SK-N-SH treated with all-trans-retinoic acid at 6 μM for 48 hours (cell line): ENCODE results near the gene RAVER2.

ENCODE experiments used
- ATAC-seq: fragments of 200-7000 bp; cut with Tn5 transposase; 3 replicates; pipeline ENCODE4 v1.9.1; 2020; ENCODE audit warnings: mild to moderate bottlenecking, moderate library complexity
- BACH2 ChIP-seq: fragments of 250-450 bp; sonication (Bioruptor Pico); IDR thresholded peaks from 2 replicates; pipeline ENCODE4 v1.9.0; 2021; ENCODE audit warnings: mild to moderate bottlenecking, borderline replicate concordance
- CREB5 ChIP-seq: fragments of 250-450 bp; sonication (Bioruptor Pico); IDR thresholded peaks from 2 replicates; pipeline ENCODE4 v1.5.1; 2020; ENCODE audit warnings: low read depth, mild to moderate bottlenecking, moderate library complexity
- CSDC2 ChIP-seq: fragments of 250-450 bp; sonication (Bioruptor Pico); IDR thresholded peaks from 2 replicates; pipeline ENCODE4 v1.5.0; 2020; ENCODE audit warnings: mild to moderate bottlenecking, moderate library complexity
- CSRNP3 ChIP-seq: fragments of 250-450 bp; sonication (Bioruptor Pico); IDR thresholded peaks from 2 replicates; pipeline ENCODE4 v1.5.1; 2021; ENCODE audit warnings: mild to moderate bottlenecking, moderate library complexity
- ESRRG ChIP-seq: fragments of 250-450 bp; sonication (Bioruptor Pico); IDR thresholded peaks from 2 replicates; pipeline ENCODE4 v1.6.1; 2021; ENCODE audit warnings: mild to moderate bottlenecking
- GLIS3 ChIP-seq: fragments of 250-450 bp; sonication (Bioruptor Pico); IDR thresholded peaks from 2 replicates; pipeline ENCODE4 v1.5.0; 2020; ENCODE audit warnings: mild to moderate bottlenecking, moderate library complexity
- ISL1 ChIP-seq: fragments of 250-450 bp; sonication (Bioruptor Pico); IDR thresholded peaks from 2 replicates; pipeline ENCODE4 v2.1.2; 2022; ENCODE audit warnings: mild to moderate bottlenecking, moderate library complexity
- OSR1 ChIP-seq: fragments of 250-450 bp; sonication (Bioruptor Pico); IDR thresholded peaks from 2 replicates; pipeline ENCODE4 v1.8.0; 2022; ENCODE audit warnings: moderate library complexity, mild to moderate bottlenecking, inconsistent platforms
- PATZ1 ChIP-seq: fragments of 250-450 bp; sonication (Bioruptor Pico); IDR thresholded peaks from 2 replicates; pipeline ENCODE4 v1.8.0; 2020; ENCODE audit warnings: mild to moderate bottlenecking, moderate library complexity, borderline replicate concordance
- PPARA ChIP-seq: fragments of 250-450 bp; sonication (Bioruptor Pico); IDR thresholded peaks from 2 replicates; pipeline ENCODE4 v1.5.0; 2020; ENCODE audit warnings: mild to moderate bottlenecking, borderline replicate concordance
- RARB ChIP-seq: fragments of 250-450 bp; sonication (Bioruptor Pico); IDR thresholded peaks from 2 replicates; pipeline ENCODE4 v1.8.0; 2021; ENCODE audit warnings: mild to moderate bottlenecking, moderate library complexity
- SNAI2 ChIP-seq: fragments of 250-450 bp; sonication (Bioruptor Pico); IDR thresholded peaks from 2 replicates; pipeline ENCODE4 v1.5.0; 2020; ENCODE audit warnings: mild to moderate bottlenecking, moderate library complexity
- TSHZ2 ChIP-seq: fragments of 250-450 bp; sonication (Bioruptor Pico); IDR thresholded peaks from 2 replicates; pipeline ENCODE4 v1.5.0; 2020; ENCODE audit warnings: mild to moderate bottlenecking, moderate library complexity
- ZC3H10 ChIP-seq: fragments of 250-450 bp; sonication (Bioruptor Pico); IDR thresholded peaks from 2 replicates; pipeline ENCODE4 v1.5.1; 2021; ENCODE audit warnings: mild to moderate bottlenecking, moderate library complexity
- ZNF565 ChIP-seq: fragments of 450-650 bp; formaldehyde crosslinking; conservative IDR thresholded peaks from 2 replicates; pipeline ENCODE4 v1.5.0; 2020; ENCODE audit warnings: low read depth, mild to moderate bottlenecking, moderate library complexity
- ZNF70 ChIP-seq: fragments of 450-650 bp; formaldehyde crosslinking; IDR thresholded peaks from 2 replicates; pipeline ENCODE4 v1.5.0; 2020; ENCODE audit warnings: mild to moderate bottlenecking, moderate library complexity

The RAVER2 gene

GRCh38 chr1:64765012-64765411, 20.1 kb downstream of the RAVER2 start (continued):
- TF ChIP-seq PATZ1 (CRISPR knock-in tag) (no peak), GLIS3 (CRISPR knock-in tag) (no peak), RARB (CRISPR knock-in tag) (no peak), CREB5 (CRISPR knock-in tag) (no peak), ZC3H10 (CRISPR knock-in tag) (no peak), CSDC2 (no peak), BACH2 (CRISPR knock-in tag) (no peak), OSR1 (CRISPR knock-in tag) (no peak)

- ATAC-seq = no peak
- no peak for TF ChIP-seq CREB5 (CRISPR knock-in tag)
These were observed 21.0 kb downstream of the RAVER2 start for GRCh38 chr1:64765826-64766225.

GRCh38 chr1:64766429-64766828, 21.6 kb downstream of the RAVER2 start:
- TF ChIP-seq PATZ1 (CRISPR knock-in tag) (no peak), ISL1 (CRISPR knock-in tag) (no peak), TSHZ2 (no peak), PPARA (no peak), ZNF565 (no peak), SNAI2 (CRISPR knock-in tag) (no peak), RARB (CRISPR knock-in tag) (no peak), CSRNP3 (no peak), ESRRG (CRISPR knock-in tag) (no peak), ZNF70 (CRISPR knock-in tag) (no peak), OSR1 (CRISPR knock-in tag) (no peak)
- no peak for ATAC-seq

GRCh38 chr1:64769482-64769881, 24.6 kb downstream of the RAVER2 start:
- TF ChIP-seq PPARA (no peak), PATZ1 (CRISPR knock-in tag) (no peak), RARB (CRISPR knock-in tag) (no peak), CSDC2 (no peak)
- TF ChIP-seq, all 23 proteins: peak for 0
- ATAC-seq = no peak
